HG03565 (cell line): ENCODE data around the gene CDC42BPB.

ENCODE experiments used
- ATAC-seq: cut with Tn5 transposase; IDR thresholded peaks from one replicate; pipeline ENCODE4 v1.9.1; 2021; ENCODE audit warnings: mild to moderate bottlenecking, moderate library complexity; ENCODE audit not compliant: unreplicated experiment

The CDC42BPB gene

DNA sequence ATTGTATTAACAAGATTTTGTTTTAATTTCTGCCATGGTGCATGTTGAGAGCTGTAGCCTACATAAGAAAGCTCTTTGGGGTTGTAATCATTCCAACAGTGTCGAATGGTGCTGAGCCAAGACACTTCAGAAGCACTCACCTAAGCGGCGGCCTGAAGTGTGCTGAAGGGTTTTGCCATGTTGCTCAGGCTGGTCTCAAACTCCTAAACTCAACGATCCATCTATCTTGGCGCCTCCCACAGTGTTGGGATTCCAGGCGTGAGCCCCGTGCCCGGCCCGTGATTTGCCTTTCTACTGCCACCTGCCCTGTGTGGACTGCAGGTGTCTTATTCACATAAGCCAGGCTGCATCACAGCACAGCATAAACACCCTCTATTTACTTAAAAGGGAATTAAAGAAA, 86.0 kb downstream of the CDC42BPB start:
- no peak for ATAC-seq

DNA sequence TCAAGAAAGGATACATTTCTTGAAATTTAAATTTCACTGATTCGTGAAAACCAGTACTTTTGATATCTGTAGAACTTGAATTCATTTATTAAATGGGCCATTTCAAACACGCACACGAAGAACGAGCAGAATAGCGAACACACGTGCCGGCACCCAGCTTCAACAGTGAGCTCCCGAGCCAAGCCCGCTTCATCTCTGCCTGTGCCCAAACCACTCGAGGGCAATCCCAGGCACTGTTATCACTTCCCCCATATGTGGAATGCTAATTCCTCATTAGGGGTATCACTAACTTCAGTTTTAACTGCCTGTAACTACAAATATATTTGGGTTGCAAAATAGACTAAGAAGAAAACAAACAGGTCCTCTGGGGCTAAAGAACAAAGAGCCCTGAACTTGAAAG, 86.9 kb downstream of the CDC42BPB start:
- ATAC-seq, result no peak

DNA sequence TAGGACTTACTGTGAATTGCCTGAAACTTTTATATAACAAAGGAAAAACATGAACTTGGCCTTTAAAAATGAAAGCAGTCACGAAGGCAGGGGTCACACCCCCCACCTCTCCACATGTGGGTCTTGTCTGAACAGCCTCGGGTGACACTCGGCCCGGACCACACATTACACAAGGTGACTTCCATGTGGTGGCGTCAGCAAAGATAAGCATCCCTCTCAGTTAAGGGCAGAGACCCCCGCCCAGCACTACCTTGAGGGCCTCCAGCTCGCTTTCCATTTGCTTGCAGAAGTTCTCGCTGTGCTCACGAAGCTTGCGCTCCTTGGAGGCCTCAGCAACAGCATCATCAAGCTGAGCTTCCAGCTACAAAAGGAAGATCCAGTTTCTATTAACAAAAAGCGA, 87.4 kb downstream of the CDC42BPB start:
- ATAC-seq, result no peak

DNA sequence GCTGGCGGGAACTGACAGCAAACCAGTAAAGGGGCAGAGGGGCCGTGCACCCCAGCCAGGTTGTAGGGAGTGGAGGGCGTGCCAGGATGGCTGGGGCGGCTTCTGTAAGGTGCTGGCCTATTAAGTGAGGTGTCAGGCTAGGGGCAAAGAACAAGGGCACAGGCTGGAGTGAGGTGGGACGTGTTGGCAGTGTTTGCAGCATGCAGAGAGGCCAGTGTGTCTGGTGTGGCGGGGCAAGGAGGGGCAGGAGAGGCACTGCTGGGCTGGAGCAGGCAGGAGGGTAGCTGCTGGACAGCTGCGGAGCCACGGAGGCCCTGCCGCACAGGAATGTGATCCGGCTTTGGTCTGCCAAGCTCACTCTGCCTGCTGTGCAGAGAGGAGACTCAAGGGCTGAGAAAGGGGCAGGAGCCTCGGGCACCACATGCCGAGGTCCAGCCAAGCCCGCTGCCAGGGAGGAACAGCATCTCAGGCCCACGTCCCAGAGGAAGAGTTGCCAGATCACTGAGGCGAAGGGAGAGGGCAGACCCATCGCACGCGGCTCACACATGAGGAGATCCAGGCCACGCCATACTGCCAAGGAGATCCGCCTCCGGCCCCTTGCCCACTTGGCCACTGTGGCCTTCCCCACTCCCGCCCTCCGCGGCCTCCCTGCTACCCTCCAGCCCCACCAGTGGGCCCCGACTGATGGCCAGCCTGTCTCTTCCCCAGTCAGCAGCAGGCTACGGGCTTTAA, 88.1 kb downstream of the CDC42BPB start:
- no peak for ATAC-seq

DNA sequence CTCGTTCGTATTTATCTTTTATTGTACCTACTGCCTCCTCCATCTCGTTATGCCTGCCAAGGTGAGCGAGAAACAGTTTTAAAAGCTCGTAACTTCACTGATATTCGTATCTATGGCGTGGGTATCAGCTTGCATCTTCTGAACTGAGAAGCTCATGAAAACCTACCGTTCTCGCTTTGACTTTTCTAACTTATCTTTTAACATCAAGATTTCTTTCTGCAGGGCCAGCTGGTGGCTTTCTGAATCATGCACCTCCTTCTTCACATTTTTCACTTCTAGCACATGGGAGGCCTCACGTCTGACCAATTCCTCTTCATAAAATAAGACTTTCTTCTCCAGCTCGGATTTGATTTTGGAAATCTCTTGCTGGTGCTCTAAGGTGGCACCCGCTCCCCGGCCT, 89.0 kb downstream of the CDC42BPB start:
- no peak for ATAC-seq

DNA sequence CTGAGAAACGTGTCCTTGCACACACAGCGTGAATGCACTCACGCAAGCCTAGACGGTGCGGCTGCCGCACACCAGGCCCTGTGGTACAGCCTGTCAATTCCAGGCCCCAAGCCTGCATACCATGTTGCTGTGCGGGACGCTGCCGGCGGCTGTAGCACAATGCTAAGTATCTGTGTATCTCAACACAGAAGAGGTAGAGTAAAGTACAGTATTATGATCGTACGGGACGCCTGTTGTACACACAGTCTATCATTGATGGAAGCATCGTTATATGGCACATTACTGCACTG, 89.9 kb downstream of the CDC42BPB start:
- ATAC-seq, result no peak

DNA sequence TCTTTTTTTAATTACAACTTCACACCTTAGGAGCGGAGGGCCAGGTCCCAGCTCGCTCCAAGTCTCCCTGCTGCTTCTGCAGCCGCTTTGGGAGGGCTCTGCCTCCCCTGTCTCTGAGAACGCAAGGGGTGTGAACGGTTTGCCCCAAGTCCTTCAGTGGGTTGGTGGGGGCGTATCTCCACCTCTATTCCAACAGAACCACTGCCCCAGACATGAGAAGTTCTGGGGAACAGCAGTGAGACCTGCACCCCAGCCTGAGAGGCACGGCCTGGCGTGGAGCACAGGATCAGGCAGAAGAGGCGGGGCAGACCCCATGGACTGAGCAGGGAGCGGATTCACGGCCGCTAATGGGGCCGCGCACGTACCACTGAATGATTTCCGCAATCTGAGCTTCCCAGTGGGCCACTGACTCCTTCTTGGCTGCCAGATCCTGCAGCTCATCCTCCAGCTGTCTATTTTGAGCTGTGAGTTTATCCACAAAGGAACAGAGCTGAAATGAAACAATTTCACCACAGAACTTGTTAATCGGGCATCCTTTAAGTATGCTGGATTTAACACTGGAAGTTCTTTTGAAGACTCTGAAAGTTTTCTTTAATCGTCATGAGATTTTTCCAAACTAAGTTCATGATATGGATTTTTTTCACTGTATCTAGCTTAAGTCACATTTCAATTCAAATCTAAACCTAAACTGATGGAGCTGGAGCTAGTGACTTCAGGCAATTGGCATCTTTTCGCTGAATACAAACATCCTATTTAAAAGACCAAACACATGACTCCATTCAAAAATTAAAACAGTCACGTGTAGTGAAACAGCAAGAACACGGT, 90.5 kb downstream of the CDC42BPB start:
- ATAC-seq, result no peak

DNA sequence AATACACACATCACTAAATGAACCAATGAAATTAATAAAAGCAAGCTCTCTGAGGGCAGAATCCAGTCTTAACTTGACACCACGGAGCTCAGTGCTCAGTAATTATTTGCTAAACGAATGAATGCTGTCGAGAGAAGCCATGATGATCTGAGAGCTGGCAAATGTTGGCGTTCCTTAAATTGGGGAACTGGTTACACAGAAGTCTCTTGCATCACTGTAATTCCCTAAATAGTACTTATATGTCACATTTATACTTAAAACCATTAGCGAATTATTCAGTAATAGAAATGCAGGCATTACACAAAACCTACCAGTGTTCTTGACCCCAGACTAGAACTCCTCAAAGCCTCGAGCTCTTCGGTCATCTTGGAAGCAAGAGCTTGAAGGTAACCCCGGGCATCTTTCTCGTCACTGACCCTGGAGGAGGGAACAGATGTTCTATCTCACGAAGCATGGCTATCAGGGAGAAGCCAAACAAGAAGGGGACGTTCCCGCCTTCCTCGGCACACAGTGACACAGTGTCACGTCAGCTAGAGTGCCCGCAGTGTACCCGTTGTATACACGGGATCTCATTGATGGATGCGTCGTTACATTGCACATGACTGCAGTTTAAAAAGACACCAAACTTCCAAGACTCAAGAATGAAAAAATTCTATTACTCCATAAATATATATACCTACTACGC, 91.2 kb downstream of the CDC42BPB start:
- no peak for ATAC-seq

DNA sequence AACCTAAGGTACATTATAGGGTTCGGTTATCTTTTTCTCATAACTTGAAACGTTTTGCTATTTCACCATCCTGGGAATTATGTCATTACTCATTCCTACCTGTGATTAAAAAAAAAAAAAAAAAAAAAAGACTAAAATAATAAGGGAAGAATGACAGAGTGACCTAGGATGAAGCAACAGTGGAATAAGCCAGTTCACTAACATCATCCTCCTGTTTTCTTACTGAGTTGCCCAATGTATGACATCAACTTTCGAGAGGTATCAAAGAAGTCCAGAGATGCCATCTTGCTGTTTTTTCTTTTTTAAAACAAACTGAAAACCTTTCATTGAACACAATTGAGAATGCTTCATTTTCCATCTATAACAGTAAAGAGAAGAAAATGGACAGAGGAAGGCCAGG, 92.1 kb downstream of the CDC42BPB start:
- ATAC-seq, result no peak

DNA sequence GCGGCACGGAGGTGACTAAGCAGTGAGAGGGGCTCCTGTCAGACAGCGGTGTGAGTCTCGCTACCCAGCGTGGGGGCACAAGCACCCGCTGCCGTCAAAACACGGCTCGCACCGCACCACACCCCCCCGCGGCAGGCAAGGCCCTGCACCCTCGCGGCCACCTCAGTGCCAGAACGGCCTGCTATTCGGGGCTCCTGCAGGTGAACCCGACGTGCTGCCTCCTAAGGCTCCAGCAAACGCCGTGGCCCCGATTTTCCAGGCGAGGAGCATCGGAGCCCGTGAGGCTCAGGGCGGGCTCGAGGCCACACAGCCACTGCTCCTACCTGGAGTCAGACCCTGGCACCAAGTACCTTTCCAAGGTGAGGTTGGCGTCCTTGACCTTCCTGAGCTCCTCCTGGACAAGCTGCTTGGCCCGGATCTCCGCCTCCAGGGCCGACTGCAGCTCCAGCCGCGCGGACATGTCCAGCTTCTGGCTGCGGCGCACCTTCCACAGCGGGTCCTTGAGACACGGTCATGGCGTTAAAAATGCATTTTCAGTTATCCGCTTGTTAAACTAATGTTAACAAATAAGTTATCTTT, 93.1 kb downstream of the CDC42BPB start:
- no peak for ATAC-seq

DNA sequence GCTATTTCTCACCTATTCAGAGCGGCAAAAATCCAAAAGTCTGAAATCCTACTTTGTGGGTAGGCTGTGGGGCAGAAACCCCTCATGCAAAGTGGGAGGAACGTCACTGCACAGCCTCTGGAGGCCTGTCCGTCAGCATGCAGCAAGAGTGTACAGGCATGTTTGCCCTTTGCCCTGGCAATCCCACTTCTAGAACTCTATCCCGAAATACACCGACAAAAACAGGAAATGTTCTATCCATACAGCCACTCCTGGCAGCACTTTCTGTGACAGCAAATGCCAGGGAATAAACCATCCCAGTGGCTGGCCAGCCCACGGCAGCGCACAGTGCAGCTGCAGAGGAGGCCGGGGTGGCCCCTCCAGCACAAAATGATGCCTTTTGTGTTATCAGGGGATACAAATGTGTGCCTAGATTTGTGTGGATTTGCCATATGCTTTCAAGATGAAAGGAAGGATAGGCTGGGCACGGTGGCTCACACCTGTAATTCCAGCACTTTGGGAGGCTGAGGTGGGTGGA, 95.2 kb downstream of the CDC42BPB start:
- ATAC-seq, result no peak

DNA sequence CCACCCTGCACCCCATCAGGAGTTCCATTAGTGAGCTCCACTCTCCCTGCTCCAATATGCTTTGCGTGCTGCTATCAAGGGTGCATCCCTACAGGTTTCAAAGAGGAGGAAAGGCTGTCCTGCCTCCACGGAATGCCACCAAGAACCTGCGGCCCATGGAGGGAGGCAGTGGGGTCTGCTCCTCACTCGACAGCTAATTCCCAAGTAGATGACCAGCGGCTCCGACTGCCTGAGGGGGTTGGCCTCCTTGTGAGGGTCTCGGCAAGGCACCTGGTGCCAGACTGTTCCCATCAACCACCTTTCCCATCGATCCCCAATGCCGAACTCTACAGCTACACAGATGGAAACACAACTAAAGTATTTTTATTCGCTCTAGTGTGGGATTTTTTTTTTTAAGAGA, 98.9 kb downstream of the CDC42BPB start:
- no peak for ATAC-seq

DNA sequence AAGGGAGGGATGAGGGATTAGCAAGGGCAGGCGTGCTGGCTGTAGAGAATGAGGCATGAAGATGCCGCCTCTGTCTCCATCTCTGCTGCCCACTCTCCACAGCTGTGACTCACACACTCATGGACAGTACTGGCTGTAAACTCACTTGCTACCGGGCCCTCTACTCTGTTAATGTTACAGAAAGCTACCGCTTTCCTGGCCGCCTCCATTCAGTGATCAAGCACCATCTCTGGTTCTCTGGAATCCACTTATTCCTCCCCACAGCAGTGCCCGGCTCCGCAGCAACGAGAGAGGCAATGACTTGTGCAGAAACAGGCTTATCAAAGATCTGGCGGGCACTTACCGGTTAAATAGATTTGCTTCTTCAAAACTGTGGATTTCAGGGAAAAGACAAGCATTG, 100.1 kb downstream of the CDC42BPB start:
- ATAC-seq, result no peak

DNA sequence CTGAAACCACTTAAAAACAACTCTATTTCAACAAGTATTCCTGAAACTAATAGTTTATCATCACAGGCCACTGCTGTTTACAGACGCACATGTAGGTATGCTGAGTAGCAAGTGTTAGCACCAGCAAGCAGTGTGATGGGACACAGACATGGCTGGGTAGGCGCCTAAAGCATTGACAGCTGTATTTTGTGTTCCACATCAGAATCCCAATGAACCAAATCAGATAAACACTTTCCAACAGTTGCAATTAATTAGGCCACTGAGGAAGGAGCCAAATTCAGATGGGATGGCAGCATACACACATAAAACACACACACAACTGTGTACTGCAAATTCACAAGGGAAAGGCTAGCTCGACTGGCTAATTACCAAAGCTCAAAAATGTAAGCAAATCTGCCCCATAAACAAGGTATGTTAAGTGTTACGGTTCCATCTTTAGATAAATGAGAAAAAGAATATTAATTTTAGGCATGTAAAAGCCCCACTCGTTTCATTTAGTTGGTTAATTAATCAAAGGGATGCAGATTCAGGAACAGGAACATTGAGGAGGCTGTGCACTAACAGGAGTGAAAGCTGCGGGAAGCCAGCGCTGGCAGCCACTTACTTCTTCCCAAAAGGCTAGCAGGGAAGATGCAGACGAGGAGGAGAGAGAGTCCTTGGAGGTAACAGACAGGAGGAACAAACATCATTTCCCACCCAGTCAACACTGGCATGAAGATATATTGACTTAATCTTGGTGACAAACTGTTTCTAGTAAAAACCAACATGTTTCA, 101.5 kb downstream of the CDC42BPB start:
- ATAC-seq, result no peak

DNA sequence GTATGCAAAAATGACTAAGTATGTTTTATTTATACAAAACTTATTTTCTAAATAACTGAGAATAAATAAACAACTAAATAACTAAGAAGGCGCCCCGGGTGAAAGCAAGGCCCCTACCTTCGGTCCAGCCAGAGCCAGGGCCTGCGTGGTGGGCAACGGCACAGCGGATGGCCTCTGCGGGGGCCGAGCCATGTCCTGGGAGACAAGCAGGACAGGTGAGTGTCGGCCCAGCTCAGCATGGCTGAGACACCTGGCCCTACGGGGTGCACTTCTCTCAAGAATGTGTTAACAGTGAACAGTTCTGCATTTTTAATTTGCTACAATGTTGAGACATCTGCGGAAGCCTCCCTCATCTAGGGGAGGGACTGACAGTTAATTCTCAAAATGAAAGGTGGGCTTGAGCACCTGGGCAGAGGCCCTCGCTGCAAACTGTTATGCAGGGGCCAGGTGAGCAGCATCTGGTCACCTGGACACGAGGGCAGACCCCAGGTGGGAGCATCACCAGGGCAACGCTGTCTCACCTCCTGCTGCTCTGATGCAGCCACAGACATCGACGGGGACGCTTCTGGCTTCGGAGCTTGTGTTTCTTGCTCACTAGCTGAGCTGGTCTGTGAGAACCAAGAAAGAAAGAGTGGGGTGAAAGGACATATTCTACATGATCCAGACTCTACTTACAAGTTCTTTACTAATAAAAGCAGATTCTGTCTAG, 103.1 kb downstream of the CDC42BPB start:
- no peak for ATAC-seq

DNA sequence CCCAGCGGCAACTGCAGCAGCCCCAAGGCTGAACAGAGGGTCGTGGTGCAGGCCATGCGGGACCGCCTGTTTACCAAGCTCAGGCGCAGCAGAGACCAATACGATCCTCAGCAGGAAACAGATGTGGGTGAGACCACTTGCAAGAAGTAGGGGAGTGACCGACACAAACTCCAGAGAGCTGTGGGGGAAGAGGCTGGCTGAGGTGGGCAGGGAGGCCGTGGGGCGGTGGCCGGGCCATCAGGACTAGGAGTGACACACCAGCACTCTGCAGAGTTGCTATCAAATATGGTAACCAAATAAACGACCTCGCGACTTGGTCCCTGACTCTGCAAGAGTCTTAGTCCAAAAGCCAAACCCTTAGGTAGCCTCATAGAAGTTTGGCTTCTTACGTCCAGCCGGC, 104.2 kb downstream of the CDC42BPB start:
- ATAC-seq, result no peak

DNA sequence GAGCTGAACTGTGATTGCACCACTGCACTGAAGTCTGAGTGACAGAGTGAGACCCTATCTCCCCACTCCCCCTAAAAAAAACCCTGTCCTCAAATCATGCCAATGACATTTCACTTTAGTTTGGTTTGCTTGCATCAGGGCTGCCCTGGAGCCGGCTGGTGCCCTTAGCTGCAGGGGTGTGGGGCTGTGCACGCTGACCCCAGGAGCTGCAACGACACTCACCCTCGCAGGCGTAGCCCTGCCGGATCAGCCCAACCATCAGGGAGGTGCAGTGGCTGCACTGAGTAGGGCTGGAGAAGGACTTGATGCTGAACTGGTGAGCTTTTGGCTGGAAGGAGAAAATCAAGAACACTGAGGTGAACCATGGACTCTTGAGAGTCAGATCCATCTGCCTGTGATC, 105.1 kb downstream of the CDC42BPB start:
- ATAC-seq, result no peak

DNA sequence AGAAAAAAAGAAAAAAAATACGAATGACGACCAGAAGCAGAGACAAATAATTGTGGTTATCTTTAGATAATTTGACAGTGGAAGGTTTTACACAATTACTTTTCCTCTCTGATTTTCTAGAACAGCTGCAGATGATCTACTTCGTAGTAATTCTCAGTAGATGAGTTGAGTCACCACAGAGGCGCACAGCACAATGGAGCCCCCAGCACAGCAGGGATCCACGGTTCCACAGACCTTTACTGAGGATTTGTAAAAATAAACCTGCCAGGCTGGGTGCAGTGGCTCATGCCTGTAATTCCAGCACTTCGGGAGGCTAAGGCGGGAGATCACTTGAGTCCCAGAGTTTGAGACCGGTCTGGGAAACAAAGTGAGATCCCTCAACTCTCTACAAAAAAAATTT, 105.5 kb downstream of the CDC42BPB start:
- ATAC-seq, result no peak

DNA sequence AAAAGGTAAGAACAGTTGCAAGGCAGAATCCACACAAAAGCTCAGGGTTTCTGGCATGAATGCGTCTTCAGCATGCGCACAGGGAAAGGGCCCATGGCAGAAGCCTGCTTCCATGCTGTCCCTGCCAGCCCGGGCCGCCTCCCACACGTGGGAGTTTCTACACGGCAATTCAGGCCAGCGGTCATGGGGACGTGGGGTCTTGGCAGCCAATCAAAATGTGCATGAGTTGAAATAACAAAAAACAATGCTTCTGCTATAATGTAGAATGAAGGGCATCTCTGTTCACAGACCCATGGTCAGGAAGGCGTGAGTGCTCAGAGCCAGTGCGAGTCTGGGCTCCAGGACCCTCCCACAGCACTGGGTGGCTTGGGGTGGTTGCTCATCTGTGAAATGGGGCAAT, 106.3 kb downstream of the CDC42BPB start:
- no peak for ATAC-seq

DNA sequence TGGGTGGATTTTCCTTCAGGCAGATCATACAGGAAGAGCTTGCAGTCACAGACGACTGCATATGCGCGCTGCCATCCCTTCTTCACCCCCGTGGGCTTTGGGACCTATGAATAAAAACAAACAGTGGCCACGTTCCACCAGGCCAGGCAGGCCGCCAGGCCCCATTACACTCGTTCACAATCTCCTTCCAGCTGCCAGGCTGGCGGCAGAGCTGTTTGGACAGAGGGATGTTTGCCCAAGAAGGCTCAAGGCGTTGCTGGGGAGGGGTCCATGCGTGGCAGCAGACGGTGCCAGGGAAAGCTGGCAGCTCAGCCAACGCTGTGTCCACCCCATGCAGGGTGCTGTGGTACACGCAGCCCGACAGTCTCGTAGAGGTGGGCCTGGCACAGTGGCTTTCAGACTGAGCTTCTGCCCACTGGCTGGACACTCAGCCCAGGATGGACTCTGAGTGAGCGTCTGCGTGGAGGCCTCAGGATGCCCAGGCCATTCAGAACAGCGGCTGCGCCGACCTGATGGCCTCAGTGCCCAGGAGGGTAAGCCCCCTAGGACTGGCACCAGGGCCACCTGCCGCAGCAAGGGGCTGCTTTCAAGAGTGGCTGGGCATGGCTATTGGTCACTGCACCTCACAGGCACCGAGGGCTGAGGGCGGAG, 107.4 kb downstream of the CDC42BPB start:
- no peak for ATAC-seq
